Left lobe of liver (tissue), 2 donors: ENCODE data around the gene PDLIM5. TPM values are rescaled to one million over a fixed set of nuclear protein-coding genes. Genes with fewer than 3 reads are reported as not detected.
"Not testable (repeated sequence)": the region's sequence is repeated elsewhere in the genome, so short reads cannot be mapped to it uniquely, and the experiment has no call there.

Experiments
- ATAC-seq: fragments of 200-7000 bp; cut with Tn5 transposase; one replicate; pipeline ENCODE4 v1.9.1; 2020; ENCODE audit warnings: mild to moderate bottlenecking, moderate library complexity
- DNase-seq: peaks from one replicate; pipeline ENCODE4 v3.0.0-alpha.2; 2020; ENCODE audit warnings: low spot score
- total RNA-seq: library from RNA; stranded (reverse); gene quantifications from one replicate; pipeline ENCODE4 v1.2.1, GENCODE V29; 2021
- donor health status: DM: no; HTN: no; CAD: no; lungs with moderate emphysema.
- donor health status: DM: no; HTN: yes; CAD: no.

The PDLIM5 gene
- total RNA-seq, 1 donor from 2014 or later, result 79.0 TPM

DNA sequence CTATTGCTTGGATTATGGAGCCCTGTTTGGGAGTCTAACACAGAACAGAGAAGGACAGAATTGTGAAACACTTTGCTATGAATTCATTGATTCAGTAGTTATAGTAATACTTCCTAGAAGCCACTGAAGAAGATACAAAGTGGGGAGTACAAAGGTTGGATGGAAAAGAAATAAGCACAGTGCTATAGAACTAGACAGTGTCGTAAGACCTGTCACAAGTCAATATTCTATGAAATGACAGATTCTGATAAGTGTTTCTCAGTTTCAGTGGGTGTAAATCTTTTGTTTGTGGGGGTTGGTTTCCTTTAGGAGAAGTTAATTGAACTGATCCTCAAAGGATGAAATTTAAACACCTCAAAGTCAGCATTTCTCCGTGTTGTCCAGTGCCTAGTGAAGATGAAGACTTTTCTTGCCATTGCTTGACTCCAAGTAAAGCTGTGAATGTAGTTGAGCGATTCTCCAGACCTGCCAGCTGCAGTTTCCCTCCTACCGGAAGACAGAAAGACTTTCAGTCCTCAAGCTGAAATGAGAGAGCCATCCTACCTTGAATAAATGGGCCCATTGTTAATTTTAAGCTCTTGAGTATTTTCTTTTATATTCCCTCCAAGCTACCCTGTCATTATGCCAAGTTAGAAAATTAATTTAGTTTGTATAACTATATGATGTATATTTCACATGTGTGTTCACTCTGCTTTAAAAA is 7.9 kb downstream of the PDLIM5 start:
- no peak for ATAC-seq
- no peak for DNase-seq

DNA sequence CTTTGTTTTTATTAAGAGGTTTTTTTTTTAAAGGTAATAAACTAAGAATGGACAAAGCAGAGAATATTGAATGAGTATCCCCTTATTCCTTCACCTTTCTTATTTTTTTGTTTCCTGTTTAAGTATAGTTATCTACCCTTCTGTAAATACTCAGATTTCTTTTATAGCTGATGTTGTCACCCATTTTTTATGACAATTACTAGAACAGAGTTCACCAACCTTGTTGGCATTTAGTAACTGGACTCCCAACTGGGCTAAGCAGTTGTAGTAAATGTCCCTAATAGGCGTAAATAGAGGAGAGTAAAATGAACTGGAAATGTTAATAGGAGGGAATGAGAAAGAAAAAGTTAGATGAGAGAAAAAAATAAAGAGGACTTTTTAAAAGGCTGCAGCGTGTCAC is 9.8 kb downstream of the PDLIM5 start:
- DNase-seq (no peak), ATAC-seq (no peak)

DNA sequence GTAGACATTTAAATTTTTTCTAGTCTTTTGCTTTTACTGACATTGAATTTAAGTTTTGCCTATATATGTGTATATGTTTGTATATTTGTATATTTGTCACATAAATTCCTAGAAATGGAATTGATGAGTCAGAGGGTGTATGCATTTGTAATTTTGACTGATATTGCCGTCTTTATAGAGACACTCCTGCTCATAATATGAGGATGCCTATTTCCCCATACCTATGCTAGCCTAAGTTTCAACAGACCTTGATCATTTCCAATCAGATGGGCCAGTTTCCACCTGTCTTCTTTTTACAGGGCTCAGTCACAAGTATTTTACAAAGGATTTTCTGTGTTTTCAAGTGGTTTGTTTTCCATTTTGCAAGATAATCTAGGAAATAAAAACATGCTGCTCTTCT is 10.8 kb downstream of the PDLIM5 start:
- peak; percentile 81 for ATAC-seq
- no peak for DNase-seq

DNA sequence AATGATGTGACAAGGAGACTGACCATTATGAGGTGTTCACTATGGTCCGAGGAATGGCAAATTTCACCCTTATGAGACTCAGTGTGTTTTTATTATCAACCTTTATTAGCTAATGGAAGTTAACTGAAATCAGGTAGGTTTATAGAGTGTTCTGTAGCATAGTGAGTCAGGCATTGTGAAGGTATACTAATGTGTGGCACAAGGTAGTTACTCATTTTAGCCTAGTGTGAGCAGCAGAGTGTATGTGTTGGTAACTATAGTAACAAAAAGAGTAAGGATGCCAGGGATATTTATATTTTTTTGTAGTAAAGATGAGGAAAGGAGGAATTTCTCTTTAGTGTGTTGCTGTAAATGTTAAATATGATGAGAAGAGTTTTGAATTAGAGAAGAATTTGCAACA is 12.0 kb downstream of the PDLIM5 start:
- no peak for ATAC-seq
- no peak for DNase-seq

DNA sequence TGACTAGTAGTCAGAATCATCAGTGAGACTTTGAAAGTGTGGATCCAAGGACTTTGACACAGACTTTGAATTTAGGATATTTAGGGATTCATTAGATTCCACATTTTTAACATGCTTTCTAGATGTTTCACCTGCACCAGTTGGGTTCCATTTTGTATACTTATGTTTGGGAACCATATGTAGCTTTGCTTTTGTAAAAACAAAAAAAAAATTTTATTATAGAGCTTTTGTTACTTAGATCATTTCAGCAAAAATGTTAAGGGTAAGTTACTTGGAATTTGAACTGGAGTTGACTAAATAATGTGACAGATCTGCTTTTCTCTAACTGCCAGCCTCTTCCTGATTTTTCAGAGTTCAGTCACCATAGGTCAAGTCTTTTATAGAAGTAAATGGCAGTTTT is 14.6 kb downstream of the PDLIM5 start:
- DNase-seq (no peak), ATAC-seq (no peak)

DNA sequence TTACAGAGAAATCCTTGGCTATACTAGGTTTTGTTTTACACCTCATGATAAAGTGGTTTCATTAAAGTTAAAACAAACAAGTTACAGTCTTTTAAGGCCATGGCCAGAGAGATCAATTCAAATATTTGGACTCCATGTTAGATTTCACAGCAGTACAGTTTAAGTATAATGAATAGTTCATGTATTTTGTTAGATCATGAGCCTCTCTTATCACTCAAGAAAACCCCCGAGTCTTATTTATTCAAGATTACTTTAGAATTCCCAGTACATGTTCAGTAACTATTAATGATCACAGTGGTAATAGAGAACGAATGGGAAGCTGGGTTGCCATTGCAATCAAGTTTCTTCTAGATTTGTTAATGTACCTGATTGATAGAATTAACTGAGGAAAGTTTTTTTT is 15.2 kb downstream of the PDLIM5 start:
- DNase-seq (no peak), ATAC-seq (no peak)

DNA sequence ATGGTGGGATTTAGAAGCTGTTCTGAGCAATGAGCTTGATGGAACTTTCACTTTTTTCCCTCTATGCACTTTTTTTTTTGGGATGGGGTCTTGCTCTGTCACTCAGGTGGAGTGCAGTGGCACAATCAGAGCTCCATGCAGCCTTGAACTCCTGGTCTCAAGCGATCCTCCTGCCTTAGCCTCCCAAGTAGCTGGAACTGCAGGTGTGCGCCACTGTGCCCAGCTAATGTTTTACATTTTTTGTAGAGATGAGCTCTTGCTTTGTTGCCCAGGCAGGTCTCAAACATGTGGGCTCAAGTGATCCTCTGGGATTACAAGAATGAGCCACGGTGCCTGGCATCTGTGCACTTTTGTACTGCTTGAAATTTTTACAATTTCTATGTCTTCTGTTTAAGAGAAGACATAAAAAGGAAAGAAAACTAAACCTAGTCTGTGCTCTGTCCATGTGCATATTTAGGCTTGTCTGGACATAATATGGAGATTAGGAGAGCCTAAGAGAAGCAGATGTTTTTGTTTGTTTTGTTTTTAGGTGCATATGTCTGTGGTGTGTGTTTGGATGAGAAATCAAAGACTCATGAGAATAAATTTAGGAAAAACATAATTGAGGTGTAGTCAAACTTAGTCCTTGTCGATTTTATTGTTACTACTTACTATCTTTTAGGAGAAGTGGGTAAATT is 16.5 kb downstream of the PDLIM5 start:
- DNase-seq (no peak), ATAC-seq (no peak)

DNA sequence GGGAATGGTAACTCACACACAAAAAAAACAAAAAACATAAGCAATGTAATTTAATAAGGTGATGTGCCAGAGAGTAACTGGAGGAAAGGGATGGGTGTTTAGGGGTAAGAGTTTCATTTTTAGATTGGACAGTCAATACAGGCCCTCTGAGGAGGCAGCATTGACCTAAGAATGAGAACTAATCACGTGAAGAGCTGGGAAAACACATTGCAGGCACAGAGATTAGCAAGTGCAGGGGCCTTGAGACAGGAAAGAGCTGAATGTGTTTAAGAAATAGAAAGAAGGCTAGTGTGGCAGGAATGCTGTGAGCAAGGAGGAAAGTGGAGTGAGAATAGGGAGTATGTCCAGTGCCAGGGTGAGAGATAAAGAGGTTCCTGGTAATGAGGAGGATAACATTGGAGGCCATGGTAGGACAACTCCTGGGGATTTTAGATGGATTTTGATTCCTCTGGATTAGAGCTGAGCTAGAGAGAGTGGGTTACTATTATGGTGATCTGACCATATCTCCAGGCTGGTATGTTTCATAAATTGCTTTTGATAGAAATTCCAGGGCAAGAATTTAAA is 17.6 kb downstream of the PDLIM5 start:
- DNase-seq, result no peak
- no peak for ATAC-seq

DNA sequence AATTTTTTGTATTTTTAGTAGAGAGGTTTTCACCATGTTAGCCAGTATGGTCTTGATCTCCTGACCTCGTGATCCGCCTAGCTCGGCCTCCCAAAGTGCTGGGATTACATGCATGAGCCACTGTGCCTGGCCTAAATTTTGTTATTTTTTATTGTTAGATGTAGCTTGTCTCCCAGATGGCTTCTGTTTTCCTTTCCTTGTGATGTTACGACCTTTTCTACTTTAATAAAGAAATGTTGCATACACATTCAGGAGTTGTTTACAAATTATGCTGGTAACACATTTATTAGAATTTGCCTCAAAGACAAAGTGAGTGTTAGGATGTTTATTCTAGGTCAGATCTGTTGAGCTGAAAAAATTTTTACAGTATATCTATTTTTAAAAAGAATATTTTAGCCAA is 18.4 kb downstream of the PDLIM5 start:
- ATAC-seq (no peak), DNase-seq (no peak)

DNA sequence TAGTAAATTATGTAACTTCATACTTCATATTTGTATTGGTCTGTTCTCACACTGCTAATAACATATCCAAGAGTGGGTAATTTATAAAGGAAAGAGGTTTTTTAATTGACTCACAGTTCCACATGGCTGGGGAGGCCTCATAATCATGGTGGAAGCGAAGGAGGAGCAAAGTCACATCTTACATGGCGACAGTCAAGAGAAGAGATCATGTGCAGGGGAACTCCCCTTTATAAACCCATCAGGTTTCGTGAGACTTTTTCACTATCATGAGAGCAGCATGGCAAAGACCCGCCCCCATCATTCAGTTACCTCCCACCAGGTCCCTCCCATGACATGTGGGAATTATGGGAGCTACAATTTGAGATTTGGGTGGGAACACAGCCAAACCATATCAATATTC is 19.0 kb downstream of the PDLIM5 start:
- not testable (repeated sequence) for ATAC-seq, DNase-seq

DNA sequence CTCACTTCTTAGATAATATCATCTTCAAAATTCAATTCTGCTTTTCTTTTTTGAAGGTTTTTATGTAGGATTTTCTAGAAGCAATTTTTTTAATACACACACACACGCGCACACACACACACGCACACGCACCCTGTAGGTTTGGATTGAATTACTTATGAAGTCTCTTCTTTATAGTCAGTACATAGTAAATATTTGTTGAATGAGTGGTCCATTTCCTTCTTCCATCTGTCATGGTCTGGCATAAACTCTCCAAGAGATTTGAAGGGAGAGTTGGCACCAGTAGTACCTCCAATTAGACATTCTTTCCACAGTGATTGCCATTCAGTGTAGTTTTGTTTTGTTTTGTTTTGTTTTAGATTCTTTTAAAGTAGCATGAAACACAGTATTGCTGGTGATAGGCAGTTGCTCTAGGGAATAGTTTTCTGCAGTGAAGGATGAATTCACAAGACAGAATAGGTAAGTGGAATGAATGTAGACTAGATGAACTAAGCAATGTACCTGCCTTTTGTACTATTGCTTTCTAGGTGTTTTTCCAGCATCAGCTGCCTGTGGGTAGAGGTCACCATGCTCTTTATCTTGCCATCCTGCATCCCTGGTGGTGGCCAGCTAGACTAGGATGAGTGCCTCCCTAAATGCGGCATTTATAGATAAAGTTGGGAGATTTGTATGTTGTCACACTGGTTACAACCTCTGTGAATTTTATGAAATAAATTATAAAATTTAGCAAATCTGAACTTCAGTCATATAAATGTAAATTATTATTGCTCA is 20.5 kb downstream of the PDLIM5 start:
- ATAC-seq (peak; percentile 43), DNase-seq (no peak)

DNA sequence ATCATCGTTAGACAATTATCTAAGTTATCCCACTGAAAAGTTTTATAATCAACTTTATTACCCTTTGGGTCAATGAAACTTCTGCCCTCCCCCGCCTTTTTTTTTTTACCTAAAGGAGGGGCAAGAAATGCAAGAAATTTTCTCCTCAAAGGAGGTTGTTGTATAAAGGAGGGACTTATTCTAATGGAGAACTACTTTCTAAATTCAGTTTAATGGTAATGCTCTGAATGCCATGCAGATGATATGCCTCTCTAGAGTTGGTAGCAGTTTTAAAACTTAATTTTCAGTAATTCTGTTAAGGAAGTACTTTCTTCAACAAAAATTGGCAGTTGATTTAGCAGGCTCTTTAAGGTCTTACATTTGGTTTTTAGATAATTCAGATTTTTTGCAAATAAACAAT is 23.3 kb downstream of the PDLIM5 start:
- no peak for ATAC-seq
- no peak for DNase-seq

DNA sequence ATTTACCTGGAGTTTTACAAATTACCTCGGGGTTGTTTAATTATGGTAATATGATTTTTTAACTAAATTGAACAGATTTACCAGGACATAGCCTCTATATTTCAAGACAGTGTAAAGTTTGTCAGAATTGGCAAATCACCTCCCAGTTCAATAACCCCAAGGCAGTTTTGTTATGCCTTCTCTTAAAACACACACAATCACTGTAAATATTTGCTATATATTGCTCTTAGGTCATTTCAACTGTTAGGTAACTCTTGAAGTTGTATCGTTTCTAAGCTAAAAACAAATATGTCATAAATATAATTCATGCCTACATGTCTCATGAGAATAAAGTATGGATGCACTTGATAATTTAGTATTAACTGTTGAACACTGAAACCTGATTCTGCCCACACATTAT is 24.1 kb downstream of the PDLIM5 start:
- ATAC-seq, result no peak
- no peak for DNase-seq

DNA sequence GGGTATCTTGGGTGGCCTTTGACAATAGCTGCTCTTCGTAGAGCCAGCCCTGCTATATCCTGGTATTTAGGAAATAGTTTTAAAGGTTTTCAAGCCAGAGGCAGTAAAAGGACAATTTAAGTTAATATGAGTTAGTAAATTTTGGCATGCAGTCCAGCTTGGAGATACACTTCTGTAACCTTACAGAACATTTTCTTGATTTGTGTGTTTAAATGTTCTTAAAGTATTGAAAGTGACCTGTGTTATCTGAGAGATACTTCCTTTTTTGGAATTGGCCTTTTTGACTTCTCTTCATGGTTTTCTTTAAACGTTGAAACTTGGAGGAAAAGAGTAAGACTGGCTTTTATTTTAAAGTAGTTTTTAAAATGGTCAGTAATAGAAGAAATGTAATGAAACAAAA is 25.5 kb downstream of the PDLIM5 start:
- no peak for ATAC-seq
- DNase-seq, result no peak

DNA sequence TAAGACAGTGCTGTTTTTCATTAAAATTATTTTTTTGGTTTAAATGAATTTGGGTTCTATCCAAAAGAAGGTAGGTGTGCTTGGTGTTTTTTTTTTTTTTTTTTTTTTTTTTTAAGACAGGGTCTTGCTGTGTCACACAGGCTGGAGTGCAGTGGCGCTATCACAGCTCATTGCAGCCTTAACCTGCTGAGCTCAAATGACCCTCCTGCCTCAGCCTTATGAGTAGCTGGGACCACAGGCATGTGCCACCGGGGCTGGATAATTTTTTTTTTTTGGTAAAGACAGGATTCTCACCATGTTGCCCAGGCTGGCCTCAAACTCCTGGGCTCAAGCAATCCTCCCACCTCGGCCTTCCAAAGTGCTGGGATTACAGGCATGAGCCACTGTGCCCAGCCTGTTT is 27.1 kb downstream of the PDLIM5 start:
- not testable (repeated sequence) for DNase-seq, ATAC-seq

DNA sequence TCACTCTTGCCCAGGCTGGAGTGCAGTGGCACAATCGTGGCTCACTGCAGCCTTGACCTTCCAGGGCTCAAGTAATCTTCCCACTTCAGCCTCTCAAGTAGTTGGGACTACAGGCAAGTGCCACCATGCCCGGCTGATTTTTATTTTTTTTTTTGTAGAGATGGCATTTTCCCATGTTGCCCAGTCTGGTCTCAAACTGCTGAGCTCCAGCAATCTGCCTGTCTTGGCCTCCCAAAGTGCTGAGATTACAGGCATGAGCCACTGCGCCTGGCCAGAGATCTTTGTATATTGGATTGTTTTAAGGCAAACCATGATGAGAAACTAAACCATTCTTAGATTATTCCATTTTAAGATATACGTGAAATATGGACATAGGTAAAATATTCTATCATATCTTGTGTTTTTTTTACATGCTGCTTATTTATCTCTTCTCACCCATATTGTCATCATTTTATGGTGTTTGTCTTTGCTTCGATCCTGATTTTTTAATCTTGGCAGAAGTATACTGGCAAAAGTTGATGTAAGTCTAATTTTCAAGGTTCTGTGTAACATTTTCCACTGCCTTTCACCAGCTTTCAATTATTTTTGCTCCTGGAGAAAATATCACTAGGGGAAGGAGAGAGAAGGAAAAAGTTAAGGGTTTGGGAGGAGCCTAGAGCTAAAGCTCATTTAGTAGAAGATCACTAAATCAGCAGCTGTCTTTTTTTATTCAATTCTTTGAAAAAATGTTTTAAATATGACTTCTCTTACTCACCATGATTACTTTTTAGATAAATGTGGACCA is 27.8 kb downstream of the PDLIM5 start:
- ATAC-seq, result peak; percentile 40
- no peak for DNase-seq

DNA sequence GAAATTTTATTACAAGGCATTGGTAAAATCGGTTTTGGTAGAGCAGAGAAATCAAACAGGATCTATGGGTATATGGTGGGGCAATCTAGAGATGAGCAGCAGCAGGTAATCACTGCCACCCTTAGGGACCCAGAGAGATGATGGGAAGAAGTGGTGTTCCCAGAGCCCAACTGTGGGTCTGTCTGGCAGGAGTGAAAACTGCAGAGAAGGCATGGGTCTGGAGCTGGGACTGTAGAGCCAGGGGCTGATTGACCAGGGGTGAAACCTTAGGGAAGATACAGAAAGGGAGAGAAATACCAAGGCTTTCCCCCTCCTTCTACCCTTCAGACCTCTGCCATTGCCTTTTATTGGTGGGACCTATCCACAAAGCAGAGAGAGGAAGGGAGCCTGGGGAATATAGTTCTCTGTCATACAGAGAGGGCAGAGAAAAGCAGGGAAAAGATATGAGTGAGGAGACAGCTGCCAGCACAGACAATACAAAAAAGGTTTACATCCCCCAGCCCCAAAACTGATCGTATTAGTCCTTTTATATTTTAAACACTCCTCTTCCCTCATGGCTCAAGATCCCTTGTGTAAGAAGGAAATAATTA is 28.7 kb downstream of the PDLIM5 start:
- peak; percentile 25 for ATAC-seq

DNA sequence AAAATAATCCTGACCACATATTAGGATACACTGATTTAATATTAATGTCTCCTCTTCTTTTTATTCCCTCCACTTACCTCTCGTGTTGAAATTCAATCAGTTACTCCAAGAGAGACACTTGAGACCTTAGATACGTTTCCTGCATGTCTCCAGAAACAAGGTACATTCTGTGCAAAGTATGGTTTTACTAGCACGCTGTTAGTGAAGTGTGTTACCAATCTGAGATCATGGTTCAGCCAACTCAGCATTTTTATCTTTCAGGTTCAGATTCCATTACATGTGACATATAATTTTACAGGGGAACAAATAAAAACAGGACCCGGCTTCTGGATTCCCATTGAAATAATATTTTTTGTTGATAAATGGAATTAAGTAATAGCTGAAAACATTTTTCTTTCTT is 32.2 kb downstream of the PDLIM5 start:
- no peak for DNase-seq
- ATAC-seq, result peak; percentile 48

More for the DNA sequence above, 28.7 kb downstream of the PDLIM5 start:
- no peak for DNase-seq

DNA sequence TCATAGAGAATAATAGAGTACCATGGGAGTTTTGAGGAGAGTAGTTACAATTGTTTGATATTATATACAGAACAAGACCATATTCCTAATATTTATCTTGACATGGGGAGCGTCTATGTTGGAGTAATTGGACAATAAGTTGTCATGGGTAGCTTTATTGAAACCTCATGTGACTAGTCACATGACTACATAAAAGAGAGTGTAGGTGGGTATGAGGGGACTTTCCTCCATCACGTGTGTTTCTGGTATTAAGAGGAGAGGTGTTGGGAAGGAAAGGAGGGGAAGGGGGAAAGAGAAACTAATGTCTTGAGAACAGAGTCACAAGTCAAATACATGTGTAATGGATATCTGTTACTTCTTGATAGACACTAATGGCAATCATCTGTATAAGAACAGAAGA is 33.1 kb downstream of the PDLIM5 start:
- no peak for ATAC-seq

DNA sequence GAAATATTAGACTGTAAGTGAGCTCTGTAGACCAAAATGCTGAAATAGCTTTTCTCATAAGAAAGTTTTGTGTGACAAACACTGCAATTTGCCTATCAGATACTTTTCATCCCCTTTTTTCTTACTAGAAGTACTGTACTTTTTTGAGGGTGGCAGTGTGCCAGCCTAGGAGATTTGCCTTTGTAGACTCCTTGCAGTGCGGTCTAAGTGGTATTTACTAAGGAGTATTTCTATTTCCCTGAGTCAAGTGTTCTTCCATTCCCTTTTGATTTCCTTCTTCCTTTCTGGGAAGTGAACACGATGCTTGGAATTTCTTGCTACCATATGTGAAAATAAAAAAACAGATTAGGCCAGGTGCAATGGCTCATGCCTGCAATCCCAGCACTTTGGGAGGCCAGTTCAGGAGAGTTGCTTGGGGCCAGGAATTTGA is 34.6 kb downstream of the PDLIM5 start:
- DNase-seq, result no peak
- ATAC-seq, result no peak

More for the DNA sequence above, 33.1 kb downstream of the PDLIM5 start:
- DNase-seq, result no peak
